Sciatic nerve (tissue), 2 donors: Measurements from ENCODE around the gene ITGB2. TPM values are rescaled to one million over a fixed set of nuclear protein-coding genes. Genes with fewer than 3 reads are reported as not detected.

ENCODE experiments used
- ATAC-seq: fragments of 200-7000 bp; cut with Tn5 transposase; one replicate; pipeline ENCODE4 v1.9.1; 2020; ENCODE audit warnings: mild to moderate bottlenecking, moderate library complexity
- DNase-seq: peaks from one replicate; pipeline ENCODE4 v3.0.0-alpha.2; 2020; ENCODE audit warnings: low spot score
- intact Hi-C: fragments of 100-400 bp; cut with DNase I; formaldehyde crosslinking; loops from one replicate; pipeline ENCODE4 v1.14.2; 2022
- total RNA-seq: library from RNA; stranded (reverse); fragmentation: NEBNext Ultra II Directional; extraction: Animal tissue kit (Norgen Biotek cat#: 25700); gene quantifications from one replicate; pipeline ENCODE4 v1.2.1, GENCODE V29; 2021
- donor health status: DM: no; HTN: no; CAD: no.
- donor health status: DM: no; HTN: no; CAD: no.

The ITGB2 gene
- total RNA-seq, 1 donor from 2014 or later = 56.7 TPM

DNA sequence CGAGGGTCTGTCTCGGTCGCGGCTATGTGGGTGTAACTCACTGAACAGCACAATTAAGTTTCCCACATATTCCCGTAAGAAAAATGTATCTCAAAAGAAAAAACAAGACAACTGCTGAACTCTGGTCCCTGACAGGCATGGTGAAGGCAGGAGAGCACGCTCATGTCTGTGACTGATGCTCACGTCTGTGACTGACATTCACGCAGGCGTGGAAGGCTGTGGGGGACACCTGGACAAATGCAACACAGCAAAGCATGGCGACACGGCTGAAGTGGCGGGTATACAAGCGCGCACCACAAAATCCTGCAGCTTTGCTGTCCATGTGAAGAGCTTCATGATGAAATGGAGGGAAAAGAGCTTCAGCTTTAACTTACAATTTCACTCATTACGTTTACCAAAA, 53.2 kb downstream of the ITGB2 start:
- DNase-seq = no peak
- intact Hi-C loops = no loop called here
- no peak for ATAC-seq

GRCh38 chr21:44866780-44867179, 53.9 kb downstream of the ITGB2 start:
- ATAC-seq (no peak), DNase-seq (no peak)
- intact Hi-C loops = no loop called here

- ATAC-seq (no peak), DNase-seq (no peak)
- intact Hi-C loops = no loop called here
Measured at GRCh38 chr21:44865561-44866280, 55.0 kb downstream of the ITGB2 start.

DNA sequence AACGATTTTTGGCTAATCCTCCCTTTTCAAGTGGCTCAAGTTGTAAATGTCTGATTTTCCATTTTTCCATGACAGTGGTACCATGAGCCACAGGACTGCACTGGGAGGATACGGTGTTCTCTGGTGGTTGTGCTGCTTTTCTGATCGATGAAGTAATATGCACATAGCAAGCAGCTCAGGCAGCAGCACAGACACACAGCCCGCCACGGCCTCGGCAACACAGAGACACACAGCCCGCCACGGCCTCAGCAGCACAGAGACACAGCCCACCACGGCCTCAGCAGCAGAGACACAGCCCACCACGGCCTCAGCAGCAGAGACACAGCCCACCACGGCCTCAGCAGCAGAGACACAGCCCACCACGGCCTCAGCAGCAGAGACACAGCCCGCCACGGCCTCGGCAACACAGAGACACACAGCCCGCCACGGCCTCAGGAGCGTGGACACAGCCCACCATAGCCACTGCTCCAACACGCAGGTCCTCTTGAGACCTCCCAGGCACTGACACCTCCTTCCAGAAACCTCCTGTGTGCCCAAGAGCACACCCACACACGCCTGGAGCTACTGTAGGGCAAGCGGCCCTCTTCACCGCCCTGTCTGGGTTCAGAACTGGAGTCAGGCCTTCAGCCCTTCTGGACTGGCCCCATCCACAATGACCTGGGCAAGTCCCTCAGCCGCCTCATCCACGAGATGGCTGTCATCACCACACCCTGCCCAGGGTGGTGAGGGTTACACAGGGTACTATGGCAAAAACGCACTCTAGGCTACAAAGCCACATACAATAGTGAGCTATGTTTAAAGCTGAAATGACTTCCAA, 57.6 kb downstream of the ITGB2 start:
- ATAC-seq = no peak
- no peak for DNase-seq
- intact Hi-C loops = no loop called here

GRCh38 chr21:44858791-44859190, 61.9 kb downstream of the ITGB2 start:
- ATAC-seq (peak; percentile 31), DNase-seq (no peak)
- intact Hi-C loops = no loop called here

GRCh38 chr21:44858291-44858690, 62.4 kb downstream of the ITGB2 start:
- no peak for ATAC-seq
- DNase-seq = no peak
- intact Hi-C loops = no loop called here

DNA sequence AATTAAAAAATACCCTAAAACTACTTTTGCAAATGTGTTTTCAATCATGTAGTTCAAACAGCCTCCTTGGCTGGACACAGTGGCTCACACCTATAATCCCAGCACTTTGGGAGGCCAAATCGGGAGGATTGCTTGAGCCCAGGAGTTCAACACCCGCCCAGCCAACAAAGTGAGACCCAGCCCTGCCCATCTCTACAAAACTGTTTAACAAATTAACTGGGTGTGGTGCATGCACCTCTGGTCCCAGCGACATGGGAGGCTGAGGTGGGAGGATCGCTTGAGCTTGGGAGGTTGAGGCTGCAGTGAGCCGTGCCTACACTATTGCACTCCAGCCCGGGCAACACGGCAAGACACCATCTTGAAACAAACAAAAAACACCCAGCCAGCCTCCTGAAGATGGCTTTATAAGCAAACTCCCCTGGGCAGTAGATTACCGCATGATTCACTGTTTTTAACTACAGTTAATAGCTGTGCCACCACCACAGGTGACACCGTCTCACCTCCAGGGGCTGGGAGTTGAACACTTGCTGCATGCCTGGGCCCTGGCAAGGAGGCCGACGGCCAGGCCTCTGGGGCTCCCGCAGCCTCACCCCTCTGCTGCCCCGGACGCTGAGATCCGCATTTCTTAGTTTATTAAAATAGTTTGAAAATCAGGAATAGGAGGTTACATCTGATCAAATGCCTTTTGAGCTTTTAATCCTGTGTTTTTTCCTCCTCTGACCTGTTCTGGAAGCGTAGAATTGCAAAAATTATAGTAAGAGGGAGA, 63.4 kb downstream of the ITGB2 start:
- no peak for DNase-seq
- intact Hi-C loops = no loop called here
- ATAC-seq = no peak

DNA sequence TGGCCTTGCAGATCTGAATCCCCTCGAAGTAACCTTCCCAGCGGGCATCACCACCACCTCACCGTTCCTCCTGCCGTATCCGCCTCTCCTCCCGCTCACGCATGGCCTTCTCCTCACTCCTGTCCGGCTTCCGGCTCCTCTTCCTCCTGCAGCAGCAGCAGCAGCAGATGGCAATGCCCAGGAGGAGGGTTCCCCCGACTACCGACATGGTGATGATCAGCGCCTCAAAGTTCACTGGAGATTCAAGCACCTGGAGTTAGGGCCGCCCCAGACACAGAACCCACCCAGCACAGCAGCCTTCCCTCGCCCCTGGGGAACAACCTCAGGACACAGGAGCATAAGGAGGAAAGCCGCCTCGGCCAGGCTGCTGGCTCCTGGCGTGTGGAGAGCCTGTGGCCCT, 64.6 kb downstream of the ITGB2 start:
- intact Hi-C loops = no loop called here
- no peak for ATAC-seq
- no peak for DNase-seq

- ATAC-seq = no peak
- intact Hi-C loops = no loop called here
- DNase-seq = no peak
Measured at GRCh38 chr21:44855572-44855971, 65.1 kb downstream of the ITGB2 start.

- ATAC-seq (no peak), DNase-seq (no peak)
- intact Hi-C loops = no loop called here
Measured at GRCh38 chr21:44854664-44855446, 65.8 kb downstream of the ITGB2 start.

GRCh38 chr21:44854391-44854663, 66.4 kb downstream of the ITGB2 start:
- no peak for ATAC-seq
- intact Hi-C loops = no loop called here
- DNase-seq = no peak

GRCh38 chr21:44853601-44854390, 66.9 kb downstream of the ITGB2 start:
- DNase-seq (no peak), ATAC-seq (peak; percentile 12)
- intact Hi-C loops = no loop called here

DNA sequence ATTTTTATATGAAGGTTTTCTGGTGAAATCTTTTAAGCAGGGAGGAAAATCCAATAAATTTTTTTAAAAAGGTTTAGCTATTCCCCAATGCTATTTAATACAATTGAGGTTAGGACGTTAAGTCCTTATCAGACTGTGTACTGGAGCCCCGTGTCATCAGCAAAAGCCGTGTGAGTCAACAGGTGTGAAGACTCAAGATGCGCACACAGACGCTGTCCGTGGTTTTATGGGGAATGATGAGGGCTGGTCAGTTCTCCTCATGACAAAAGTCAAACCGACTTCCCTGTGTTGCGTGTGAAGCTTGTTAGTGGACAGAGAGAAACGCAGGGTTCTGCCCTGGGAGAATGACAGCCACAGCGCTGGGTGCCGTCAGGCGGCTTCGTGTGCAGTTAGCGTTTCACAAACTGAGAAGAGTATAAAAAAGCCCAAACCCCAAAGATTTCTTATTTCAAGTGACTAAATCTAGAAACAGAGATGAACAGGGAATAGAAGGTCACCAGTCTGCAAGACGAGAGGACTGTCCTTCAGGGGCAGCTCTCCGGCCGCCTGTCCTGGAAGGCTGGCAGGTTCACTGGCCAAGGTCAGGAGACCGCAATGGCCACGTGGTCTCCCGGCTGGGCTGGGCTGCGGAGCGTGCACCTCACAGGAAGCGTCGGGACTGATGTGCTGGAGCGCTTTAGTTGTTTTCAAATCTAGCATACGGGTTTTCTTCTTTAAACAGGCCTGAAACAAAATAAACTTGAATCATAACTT, 69.6 kb downstream of the ITGB2 start:
- peak; percentile 31 for DNase-seq
- intact Hi-C loops = no loop called here

GRCh38 chr21:44850208-44850800, 70.4 kb downstream of the ITGB2 start:
- no peak for ATAC-seq
- intact Hi-C loops = no loop called here
- DNase-seq = peak; percentile 40

More for the DNA sequence above, 69.6 kb downstream of the ITGB2 start:
- ATAC-seq = no peak

DNA sequence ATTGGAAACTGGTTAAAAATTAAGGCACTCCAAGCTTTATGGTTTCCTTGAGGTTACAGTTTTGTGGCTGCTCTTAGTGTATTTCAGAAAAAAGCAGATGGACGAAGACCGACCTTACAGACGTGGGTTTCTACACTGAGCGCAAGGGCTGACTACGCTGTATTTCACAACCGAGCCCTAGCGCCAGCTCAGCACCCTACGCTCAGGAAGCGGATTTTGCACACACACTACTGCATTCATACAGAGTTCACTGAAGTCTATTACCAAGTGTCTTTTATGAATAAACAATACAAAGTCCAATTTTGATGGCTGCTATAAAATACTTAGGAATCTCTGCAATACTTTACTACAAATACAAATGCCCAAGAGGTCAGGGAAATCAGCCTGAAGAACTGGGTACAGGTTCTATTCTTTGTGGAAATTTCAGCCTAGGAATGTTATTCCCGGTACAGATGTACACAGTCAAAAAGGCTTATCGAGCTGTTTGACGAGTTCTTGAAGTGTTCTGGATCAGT, 71.0 kb downstream of the ITGB2 start:
- ATAC-seq = no peak
- intact Hi-C loops = no loop called here
- peak; percentile 53 for DNase-seq

DNA sequence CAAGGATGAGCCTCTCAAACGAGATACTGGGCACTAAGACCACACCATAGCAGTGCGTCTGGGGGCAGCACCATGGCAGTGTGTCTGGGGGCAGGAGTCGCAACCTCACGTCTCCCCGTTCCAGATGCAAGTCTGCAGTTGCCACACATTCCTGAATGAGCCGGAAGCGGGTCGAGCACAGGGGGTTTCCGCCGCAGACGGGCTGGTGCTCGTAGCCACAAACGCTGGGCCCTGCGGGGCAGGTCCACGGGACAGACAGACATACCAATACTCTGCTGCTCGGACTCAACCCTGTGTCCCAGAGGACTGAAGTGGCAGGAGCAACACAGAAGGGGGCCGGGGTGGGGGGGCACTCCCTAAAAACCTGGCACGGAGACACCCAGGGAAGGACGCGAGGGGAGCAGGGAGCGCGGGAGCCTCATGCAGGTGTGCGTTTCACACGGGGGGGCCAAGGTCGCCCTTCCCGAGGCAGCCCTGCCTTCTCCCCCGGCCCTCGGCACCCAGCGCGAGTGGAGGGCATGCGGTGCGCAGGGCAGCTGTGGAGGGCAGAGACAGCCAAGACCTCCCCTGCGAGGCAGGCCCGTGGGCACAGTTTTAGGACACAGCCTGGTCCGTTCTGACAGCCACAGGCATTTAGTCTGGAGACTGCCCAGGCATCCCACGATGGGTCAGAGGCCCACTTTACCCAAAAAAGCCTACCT, 71.7 kb downstream of the ITGB2 start:
- intact Hi-C loops = no loop called here
- DNase-seq (peak; percentile 49), ATAC-seq (no peak)
